ENCODE results near the gene OR10A3.

The OR10A3 gene

DNA sequence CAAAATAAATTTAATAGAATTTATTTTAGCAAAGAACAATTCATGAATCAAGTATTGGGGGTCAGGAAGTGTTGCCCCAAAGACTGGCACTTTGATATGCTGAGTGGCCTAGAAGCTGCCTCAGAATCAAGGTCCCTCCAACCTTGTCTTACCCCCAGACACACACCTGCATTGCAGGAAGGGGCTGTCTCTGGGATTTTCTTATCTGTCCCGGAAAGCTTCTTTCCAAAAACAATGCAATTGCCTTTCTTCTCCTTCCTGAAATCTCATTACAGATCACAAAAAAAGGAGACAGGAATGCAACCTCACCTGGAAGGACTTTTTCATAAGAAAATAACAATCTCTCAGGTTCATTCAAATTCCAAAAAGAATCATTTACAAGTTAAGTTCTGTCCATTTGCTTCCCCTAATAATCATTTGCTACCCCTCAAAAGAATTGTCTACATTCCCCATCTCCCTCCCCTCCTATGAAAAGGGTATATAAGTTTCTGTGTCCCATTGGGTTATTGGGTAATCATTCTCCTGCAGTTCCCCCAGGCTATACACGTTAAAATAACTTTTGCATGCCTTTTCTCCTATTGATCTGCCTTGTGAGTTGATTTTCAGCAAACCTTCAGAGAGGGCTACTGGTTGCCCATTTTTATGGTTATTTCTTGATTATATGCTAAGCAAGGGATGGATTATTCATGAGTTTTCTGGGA is 31.8 kb downstream of the OR10A3 start:
- Mint-ChIP-seq H3K36me3 (no peaks in the 10 kb centered on the region), H3K4me3 (no peak overlapping the region), H3K27me3 (peaks cover 16% of the 10 kb centered on the region), H3K4me1 (no peaks in the 10 kb centered on the region), H3K27ac (no peak overlapping the region), H3K9me3 (no peaks in the 10 kb centered on the region)
- no peak for DNase-seq (ENCODE audit: low spot score in 2 of 2)
- ATAC-seq (ENCODE audit: low read depth), result no peak

DNA sequence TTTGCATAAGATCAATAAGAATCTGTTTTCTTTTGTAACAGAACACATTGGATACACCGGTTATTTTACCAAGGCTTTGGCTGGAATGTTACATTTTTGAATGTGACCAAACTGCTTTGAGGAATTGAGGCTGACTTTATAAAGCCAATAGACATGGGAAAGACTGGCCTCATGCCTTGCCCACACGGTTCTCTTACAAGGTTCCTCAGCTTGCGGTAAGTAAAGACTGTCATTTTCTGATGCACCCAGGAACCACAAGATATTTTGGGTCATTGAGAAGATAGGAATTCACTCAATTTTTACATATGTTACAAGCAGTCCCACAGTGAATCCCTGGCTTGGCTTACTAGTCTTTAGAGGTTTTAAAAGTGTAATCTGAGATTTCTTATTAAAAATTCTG is 34.4 kb downstream of the OR10A3 start:
- no peak for DNase-seq (ENCODE audit: low spot score in 2 of 2)
- Mint-ChIP-seq H3K9me3 (no peaks in the 10 kb centered on the region), H3K27me3 (peaks cover 9% of the 10 kb centered on the region), H3K36me3 (no peaks in the 10 kb centered on the region), H3K27ac (no peak overlapping the region), H3K4me1 (no peaks in the 10 kb centered on the region), H3K4me3 (no peak overlapping the region)
- no peak for ATAC-seq (ENCODE audit: low read depth)

DNA sequence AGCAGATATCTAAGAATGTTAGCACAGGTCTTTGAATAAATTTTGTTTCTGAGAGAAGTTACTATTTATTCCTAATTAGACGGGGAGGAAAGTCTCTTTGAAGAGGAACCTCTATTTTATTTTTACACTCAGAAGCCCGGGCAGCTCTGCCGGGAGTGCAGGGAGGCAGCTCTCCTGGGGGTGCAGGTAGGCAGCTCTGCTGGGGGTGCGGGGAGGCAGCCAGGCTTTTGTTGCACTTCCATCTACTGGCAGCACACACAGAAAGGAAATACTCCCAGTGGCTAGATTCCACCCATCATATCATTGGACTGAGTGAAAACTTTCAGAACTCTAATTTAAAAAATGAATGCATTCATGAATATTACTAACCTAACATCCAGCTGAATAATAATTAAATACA is 35.0 kb downstream of the OR10A3 start:
- no peak overlapping the region for H3K27ac Mint-ChIP-seq
- ATAC-seq (ENCODE audit: low read depth), result no peak
- H3K4me3 Mint-ChIP-seq, result no peak overlapping the region

DNA sequence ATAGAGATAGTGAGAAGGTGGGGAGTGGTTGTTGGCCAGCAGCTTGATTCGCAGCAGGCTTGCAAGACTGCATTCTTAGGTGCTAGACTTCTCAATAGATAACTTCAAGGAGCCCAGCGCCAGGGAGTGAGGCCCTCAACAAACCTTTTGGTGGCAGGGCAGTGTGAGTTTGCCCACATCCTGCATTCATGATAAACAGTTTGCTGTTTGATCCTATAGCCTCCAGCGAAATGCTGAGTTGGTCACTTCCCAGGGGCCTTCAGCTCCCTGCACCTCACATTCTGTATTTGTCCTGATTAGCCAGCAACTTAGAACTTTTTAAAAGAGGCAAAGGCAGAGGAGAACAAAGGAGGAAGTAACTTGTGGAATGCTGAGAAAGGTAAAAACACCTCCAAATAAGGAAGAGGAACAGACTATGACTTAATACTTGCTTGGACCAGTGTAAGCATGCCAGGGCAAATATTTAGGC is 35.5 kb downstream of the OR10A3 start:
- H3K9me3 Mint-ChIP-seq, result no peaks in the 10 kb centered on the region
- no peak for DNase-seq (ENCODE audit: low spot score in 2 of 2)
- H3K4me3 Mint-ChIP-seq, result no peak overlapping the region
- H3K36me3 Mint-ChIP-seq, result no peaks in the 10 kb centered on the region
- no peak for ATAC-seq (ENCODE audit: low read depth)
- H3K27me3 Mint-ChIP-seq, result peaks cover 7% of the 10 kb centered on the region
- no peaks in the 10 kb centered on the region for H3K4me1 Mint-ChIP-seq
- H3K27ac Mint-ChIP-seq, result no peak overlapping the region

More for the DNA sequence above, 35.0 kb downstream of the OR10A3 start:
- no peak for DNase-seq (ENCODE audit: low spot score in 2 of 2)
- no peaks in the 10 kb centered on the region for H3K9me3 Mint-ChIP-seq
- H3K36me3 Mint-ChIP-seq, result no peaks in the 10 kb centered on the region
- no peaks in the 10 kb centered on the region for H3K4me1 Mint-ChIP-seq
- H3K27me3 Mint-ChIP-seq, result peaks cover 6% of the 10 kb centered on the region

DNA sequence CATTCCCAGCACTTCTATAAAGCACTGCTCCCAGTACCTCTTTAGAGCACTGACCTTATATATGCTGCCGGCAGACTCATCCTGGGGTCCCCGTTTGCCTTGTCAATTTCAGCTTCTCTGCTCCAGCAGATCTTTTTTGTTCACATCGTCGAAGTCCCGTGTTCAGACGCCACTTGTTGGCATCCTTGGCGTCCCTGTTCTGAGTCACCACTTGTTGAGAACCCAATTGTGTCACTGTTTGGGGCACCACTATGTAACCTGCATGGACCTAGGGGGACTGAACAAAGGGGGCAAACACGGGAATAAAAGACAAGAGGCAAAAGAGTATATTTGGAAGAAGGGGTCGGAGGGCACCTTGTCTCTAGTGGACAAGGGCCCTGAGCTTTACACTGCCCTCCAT is 36.0 kb downstream of the OR10A3 start:
- Mint-ChIP-seq H3K4me3 (no peak overlapping the region), H3K9me3 (no peaks in the 10 kb centered on the region)
- DNase-seq (ENCODE audit: low spot score in 2 of 2), result no peak

DNA sequence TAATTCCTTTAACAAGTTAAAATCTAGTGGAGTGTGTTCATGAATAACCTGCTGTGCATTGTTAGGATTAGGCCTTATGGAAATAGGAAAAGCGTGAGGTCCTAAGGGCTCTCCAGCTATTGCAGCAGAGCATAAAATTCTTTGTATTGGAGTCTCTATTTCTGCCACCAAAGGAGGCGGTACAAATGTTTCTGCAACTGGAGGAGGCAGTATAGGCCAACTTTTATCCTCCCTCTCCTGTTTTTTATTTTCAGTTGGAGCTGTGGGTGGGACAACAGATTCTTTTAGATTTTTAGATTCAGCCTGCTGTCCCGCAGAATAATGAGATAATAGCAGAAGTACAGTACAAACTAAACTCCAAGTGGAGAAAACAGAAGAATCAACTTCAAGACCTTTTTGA is 36.6 kb downstream of the OR10A3 start:
- peaks cover 6% of the 10 kb centered on the region for H3K27me3 Mint-ChIP-seq
- no peak for DNase-seq (ENCODE audit: low spot score in 2 of 2)
- H3K9me3 Mint-ChIP-seq, result peaks cover 2% of the 10 kb centered on the region
- H3K4me1 Mint-ChIP-seq, result no peaks in the 10 kb centered on the region
- no peak overlapping the region for H3K4me3 Mint-ChIP-seq
- no peak for ATAC-seq (ENCODE audit: low read depth)
- no peaks in the 10 kb centered on the region for H3K36me3 Mint-ChIP-seq
- H3K27ac Mint-ChIP-seq, result no peak overlapping the region

More for the DNA sequence above, 36.0 kb downstream of the OR10A3 start:
- Mint-ChIP-seq H3K27me3 (peaks cover 7% of the 10 kb centered on the region), H3K27ac (no peak overlapping the region), H3K36me3 (no peaks in the 10 kb centered on the region), H3K4me1 (no peaks in the 10 kb centered on the region)
- no peak for ATAC-seq (ENCODE audit: low read depth)

DNA sequence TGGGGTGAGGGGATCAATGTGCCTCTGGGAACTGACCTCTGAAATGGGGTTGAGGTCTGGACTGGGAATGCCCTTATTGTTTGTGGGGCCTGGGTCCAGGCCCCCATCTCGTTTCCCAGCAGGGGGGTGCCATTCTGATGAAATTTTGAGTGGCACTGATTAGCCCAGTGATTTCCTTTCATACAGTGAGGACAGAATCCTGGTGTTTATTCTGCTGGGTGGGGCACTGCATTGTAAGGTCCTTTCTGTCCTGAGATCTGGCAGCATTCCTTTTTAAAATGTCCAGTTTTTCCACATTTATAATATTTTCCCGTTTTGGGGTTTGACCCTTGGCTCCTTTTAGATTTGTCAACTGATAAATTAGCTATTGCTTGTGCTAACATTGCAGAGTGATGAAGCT is 37.6 kb downstream of the OR10A3 start:
- DNase-seq (ENCODE audit: low spot score in 2 of 2), result no peak
- H3K4me3 Mint-ChIP-seq, result no peak overlapping the region
- no peak overlapping the region for H3K27ac Mint-ChIP-seq
- no peaks in the 10 kb centered on the region for H3K36me3 Mint-ChIP-seq
- H3K4me1 Mint-ChIP-seq, result no peaks in the 10 kb centered on the region
- no peak for ATAC-seq (ENCODE audit: low read depth)
- peaks cover 7% of the 10 kb centered on the region for H3K27me3 Mint-ChIP-seq
- H3K9me3 Mint-ChIP-seq, result peaks cover 6% of the 10 kb centered on the region

DNA sequence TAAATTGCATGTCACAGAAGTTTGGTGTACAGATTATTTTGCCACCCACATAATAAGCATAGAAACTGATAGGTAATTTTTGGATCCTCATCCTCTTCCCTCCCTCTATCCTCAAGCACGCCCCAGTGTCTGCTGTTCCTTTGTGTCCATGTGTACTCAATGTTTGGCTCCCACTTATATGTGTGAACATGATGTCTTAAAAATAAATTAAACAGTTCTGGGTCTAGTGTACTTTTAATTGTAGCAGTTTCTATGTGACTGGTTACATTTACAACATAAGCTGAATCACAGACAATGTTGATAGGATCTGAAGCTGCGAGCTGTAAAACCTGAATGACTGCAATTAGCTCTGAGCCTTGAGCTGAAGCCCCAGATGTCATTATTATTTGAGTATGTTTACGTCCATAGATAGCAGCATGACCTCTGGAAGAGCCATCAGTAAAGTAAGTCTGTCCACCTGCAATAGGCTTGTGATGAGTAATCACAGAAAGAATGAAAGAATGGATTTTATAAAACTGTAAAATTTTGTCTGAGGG is 40.1 kb downstream of the OR10A3 start:
- peaks cover 6% of the 10 kb centered on the region for H3K9me3 Mint-ChIP-seq
- DNase-seq (ENCODE audit: low spot score in 2 of 2) (no peak), ATAC-seq (ENCODE audit: low read depth) (no peak)
- H3K4me1 Mint-ChIP-seq, result no peaks in the 10 kb centered on the region
- peaks cover 5% of the 10 kb centered on the region for H3K27me3 Mint-ChIP-seq
- no peaks in the 10 kb centered on the region for H3K36me3 Mint-ChIP-seq
- H3K27ac Mint-ChIP-seq, result no peak overlapping the region
- no peak overlapping the region for H3K4me3 Mint-ChIP-seq

DNA sequence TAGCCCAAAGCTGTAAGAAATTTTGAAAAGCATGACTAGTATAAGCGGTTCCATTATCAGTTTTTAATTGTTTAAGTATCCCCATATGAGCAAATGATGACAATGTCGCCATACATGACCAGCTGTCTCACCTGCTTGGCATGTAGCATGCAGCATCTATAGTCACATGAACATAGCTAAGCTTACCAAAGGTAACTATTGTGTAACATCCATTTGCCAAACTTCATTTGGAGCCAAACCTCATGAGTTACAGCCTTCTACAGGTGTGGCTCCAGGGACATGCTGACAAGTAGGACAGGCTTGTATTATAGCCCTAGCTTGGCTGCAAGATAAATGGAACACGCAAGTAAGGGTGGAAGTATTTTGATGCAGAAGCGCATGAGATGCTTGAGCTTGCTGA is 40.8 kb downstream of the OR10A3 start:
- no peaks in the 10 kb centered on the region for H3K4me1 Mint-ChIP-seq
- H3K27me3 Mint-ChIP-seq, result peaks cover 5% of the 10 kb centered on the region
- no peak overlapping the region for H3K4me3 Mint-ChIP-seq
- H3K27ac Mint-ChIP-seq, result no peak overlapping the region
- H3K9me3 Mint-ChIP-seq, result peaks cover 6% of the 10 kb centered on the region
- DNase-seq (ENCODE audit: low spot score in 2 of 2) (no peak), ATAC-seq (ENCODE audit: low read depth) (no peak)
- no peaks in the 10 kb centered on the region for H3K36me3 Mint-ChIP-seq

DNA sequence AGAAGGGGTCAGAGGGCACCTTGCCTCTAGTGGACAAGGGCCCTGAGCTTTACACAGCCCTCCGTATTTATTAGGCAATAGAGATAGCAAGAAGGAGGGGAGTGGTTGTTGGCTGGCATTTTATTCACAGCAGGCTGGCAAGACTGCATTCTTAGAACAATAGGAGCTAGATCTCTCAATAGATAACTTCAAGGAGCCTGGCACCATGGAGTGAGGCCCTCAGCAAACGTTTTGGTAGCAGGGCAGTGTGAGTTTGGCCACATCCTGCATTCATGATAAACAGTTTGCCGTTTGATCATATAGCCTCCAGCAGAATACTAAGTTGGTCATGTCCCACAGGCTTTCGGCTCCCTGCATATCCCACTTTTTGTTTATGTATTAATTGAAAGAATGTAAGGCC is 42.1 kb downstream of the OR10A3 start:
- H3K36me3 Mint-ChIP-seq, result peaks cover 2% of the 10 kb centered on the region
- no peak for ATAC-seq (ENCODE audit: low read depth)
- H3K27me3 Mint-ChIP-seq, result peaks cover 4% of the 10 kb centered on the region
- H3K9me3 Mint-ChIP-seq, result peaks cover 9% of the 10 kb centered on the region
- H3K27ac Mint-ChIP-seq, result no peak overlapping the region
- H3K4me1 Mint-ChIP-seq, result no peaks in the 10 kb centered on the region
- no peak overlapping the region for H3K4me3 Mint-ChIP-seq
- no peak for DNase-seq (ENCODE audit: low spot score in 2 of 2)

DNA sequence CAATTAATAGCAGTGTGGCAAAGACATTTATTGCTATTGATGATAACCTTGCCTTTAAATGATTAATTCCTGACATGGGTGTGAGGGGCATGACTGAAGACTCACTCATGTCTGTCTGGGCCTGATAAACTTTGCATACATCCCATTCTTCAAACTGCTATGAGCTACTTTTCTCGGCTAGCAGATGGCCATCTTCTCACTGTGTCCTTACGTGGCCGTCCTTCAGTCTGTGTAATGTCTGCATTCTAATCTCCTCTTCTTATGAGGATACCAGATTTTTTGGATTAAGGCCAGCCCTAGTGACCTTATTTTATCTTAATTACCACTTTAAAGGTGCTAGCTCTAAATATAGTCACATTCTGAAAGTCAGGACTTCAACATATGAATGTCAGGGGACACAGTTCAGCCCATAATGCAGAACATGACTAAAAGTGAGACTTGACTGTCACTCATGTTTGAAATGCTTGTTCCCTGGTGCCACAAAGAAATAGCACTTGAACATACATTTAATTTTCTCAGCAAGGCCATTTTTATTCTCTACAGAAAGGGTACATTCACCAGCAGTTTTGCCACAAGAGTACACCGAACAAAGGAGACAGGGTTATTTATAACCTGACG is 42.7 kb downstream of the OR10A3 start:
- Mint-ChIP-seq H3K9me3 (peaks cover 9% of the 10 kb centered on the region), H3K4me3 (no peak overlapping the region), H3K27ac (no peak overlapping the region), H3K36me3 (peaks cover 2% of the 10 kb centered on the region), H3K27me3 (peaks cover 6% of the 10 kb centered on the region), H3K4me1 (no peaks in the 10 kb centered on the region)
- ATAC-seq (ENCODE audit: low read depth) (no peak), DNase-seq (ENCODE audit: low spot score in 2 of 2) (no peak)

DNA sequence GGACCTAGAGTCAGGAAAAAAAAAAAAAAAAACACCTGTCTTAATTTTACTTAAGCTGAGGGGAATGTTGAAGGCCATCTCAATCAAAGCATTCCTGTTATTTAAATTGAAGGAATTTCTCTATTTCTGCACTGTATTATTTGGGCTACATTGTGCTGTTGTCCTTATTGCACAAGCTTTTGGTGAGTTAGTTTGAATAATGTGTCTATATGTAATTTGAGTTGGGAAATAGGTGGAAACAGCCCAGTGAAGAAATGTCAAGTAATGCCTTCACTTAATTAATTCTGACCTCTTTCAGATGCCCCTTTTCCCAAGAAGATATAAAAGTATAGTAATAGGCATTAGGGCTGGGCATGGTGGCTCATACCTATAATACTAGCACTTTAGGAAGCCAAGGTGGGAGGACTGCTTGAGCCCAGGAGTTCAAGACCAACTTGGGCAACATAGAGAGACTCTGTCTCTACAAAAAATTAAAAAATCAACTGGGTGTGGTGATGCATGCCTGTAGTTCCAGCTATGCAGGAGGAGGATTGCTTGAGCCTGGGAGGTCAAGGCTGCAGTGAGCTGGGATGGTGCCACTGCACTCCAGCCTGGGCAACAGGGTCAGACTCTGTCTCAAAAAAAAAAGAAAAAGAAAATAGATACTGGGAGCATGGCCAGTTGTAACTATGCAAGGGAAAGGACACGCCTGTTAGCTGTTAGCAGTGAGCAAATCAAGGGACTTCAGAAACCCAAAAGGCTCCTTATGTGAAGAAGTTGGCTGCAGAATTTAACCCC is 45.3 kb downstream of the OR10A3 start:
- peaks cover 2% of the 10 kb centered on the region for H3K36me3 Mint-ChIP-seq
- ATAC-seq (ENCODE audit: low read depth), result no peak
- no peak overlapping the region for H3K4me3 Mint-ChIP-seq

DNA sequence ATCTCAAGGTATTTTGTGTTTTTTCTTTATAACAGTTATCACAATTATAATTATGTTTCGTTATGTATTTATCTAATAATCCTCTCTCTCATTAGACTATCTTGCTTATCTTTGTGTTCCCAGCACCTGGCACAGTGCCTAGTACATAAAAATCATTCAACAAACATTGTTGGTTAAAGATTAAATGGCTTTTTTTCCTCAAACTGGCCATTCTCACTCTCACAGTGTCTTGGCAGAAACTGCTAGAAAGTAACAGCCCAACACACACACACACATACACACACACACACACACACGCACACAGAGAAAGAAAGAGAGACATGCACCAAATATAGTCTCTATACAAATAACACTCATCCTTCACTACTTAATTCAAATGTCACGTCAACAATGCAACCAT is 47.3 kb downstream of the OR10A3 start:
- H3K27ac Mint-ChIP-seq, result no peak overlapping the region

More for the DNA sequence above, 45.3 kb downstream of the OR10A3 start:
- peaks cover 7% of the 10 kb centered on the region for H3K4me1 Mint-ChIP-seq
- no peak overlapping the region for H3K27ac Mint-ChIP-seq
- peaks cover 9% of the 10 kb centered on the region for H3K9me3 Mint-ChIP-seq
- peaks cover 4% of the 10 kb centered on the region for H3K27me3 Mint-ChIP-seq
- DNase-seq (ENCODE audit: low spot score in 2 of 2), result no peak

DNA sequence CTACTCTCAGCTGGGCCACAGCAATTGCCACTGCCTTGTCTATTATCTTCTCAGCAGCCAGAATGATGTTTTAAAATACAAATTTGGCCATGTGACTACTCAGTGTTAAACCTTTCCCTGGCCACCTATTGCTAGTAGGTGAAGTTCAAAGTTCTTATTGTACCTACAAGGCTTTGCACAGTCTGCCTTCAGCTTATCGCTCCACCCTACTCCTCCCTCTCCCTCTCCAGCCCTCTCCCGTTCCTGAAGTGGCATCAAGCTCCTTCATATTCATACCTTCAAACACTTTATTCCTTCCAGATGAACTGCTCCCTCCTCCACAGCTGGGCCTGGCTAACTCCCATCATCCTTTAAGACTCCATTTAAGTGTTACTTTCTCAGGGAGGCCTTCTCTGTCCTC is 47.7 kb downstream of the OR10A3 start:
- H3K4me1 Mint-ChIP-seq, result peaks cover 15% of the 10 kb centered on the region
- H3K36me3 Mint-ChIP-seq, result peaks cover 2% of the 10 kb centered on the region
- H3K9me3 Mint-ChIP-seq, result peaks cover 3% of the 10 kb centered on the region
- no peak overlapping the region for H3K27ac Mint-ChIP-seq
- ATAC-seq (ENCODE audit: low read depth) (no peak), DNase-seq (ENCODE audit: low spot score in 2 of 2) (no peak)
- no peak overlapping the region for H3K4me3 Mint-ChIP-seq
- peaks cover 3% of the 10 kb centered on the region for H3K27me3 Mint-ChIP-seq

More for the DNA sequence above, 47.3 kb downstream of the OR10A3 start:
- H3K4me1 Mint-ChIP-seq, result peaks cover 15% of the 10 kb centered on the region
- peaks cover 2% of the 10 kb centered on the region for H3K36me3 Mint-ChIP-seq
- peaks cover 3% of the 10 kb centered on the region for H3K27me3 Mint-ChIP-seq
- DNase-seq (ENCODE audit: low spot score in 2 of 2) (no peak), ATAC-seq (ENCODE audit: low read depth) (no peak)
- H3K9me3 Mint-ChIP-seq, result peaks cover 6% of the 10 kb centered on the region
- no peak overlapping the region for H3K4me3 Mint-ChIP-seq

Data from memory B cell (primary cell).